ENCODE results near the gene MAP3K5.

The MAP3K5 gene

DNA sequence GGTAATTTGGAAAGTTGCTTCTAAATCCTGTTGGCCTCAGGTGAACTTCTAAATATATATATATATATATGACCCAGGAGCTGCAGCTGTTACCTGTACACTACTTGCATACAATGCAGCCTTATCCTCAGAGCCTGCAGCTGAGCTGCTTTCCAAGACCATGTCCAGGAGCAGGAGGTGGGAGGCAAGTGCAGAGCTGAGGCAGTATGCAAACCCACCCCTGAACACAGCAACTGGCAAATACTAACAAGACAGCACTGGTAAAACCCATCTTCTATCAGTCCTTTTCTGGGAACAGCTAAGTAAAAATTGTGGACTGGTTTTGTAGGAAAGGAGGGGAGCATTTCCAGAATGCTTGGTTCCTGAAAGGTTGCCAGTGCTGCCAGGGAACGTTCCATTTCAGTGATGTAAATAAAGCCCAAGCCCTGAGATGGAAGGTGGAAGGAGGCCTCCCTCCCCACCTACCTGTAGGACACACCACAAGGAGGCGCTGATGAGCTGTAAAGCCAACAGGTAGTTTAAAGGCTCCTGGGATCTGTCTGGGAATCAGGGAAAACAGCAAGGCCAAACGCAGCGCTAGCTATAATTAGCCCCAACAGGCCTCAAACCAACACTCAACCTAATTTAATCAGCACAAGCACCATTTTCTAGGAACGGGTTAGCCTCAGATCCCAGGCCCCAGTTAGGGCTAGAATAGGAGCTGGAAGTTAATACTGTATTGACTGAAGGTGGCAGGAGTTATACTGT is 148.3 kb downstream of the MAP3K5 start:
- peak; percentile 91 for DNase-seq (ENCODE audit: low read depth)
- H3K4me3 ChIP-seq (ENCODE audit: low read depth, low read length) = no peak overlapping the region
- TF ChIP-seq, protein P1, sequence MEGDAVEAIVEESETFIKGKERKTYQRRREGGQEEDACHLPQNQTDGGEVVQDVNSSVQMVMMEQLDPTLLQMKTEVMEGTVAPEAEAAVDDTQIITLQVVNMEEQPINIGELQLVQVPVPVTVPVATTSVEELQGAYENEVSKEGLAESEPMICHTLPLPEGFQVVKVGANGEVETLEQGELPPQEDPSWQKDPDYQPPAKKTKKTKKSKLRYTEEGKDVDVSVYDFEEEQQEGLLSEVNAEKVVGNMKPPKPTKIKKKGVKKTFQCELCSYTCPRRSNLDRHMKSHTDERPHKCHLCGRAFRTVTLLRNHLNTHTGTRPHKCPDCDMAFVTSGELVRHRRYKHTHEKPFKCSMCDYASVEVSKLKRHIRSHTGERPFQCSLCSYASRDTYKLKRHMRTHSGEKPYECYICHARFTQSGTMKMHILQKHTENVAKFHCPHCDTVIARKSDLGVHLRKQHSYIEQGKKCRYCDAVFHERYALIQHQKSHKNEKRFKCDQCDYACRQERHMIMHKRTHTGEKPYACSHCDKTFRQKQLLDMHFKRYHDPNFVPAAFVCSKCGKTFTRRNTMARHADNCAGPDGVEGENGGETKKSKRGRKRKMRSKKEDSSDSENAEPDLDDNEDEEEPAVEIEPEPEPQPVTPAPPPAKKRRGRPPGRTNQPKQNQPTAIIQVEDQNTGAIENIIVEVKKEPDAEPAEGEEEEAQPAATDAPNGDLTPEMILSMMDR (IDR thresholded peaks at IDR 0.05; ENCODE audit: control insufficient read depth, extremely low read depth, insufficient read depth) = peak; percentile 94

DNA sequence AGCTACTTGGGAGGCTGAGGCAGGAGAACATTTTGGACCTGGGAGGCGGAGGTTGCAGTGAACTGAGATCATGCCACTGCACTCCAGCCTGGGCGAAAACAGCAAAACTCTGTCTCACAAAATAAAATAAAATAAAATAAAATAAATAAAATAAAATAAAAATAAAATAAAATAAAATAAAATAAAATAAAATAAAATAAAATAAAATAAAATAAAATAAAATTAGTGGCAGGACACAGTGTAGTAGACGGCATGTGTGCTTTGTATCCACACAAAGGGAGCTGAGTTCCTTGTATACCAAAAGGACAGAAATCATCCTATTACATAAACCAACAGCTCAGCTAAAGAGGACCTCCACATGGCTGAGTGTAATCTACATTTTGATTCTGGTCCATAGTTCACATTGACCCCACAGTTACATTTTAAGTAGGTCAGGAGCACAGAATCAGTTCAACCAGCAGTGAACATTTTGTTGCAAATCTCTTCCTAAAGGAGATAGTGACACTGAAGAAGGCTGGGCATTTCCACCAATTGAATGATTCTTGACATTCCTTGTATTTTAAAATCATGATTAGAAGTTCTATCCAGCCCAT is 150.3 kb downstream of the MAP3K5 start:
- H3K4me3 ChIP-seq (ENCODE audit: low read depth, low read length) = no peak overlapping the region

DNA sequence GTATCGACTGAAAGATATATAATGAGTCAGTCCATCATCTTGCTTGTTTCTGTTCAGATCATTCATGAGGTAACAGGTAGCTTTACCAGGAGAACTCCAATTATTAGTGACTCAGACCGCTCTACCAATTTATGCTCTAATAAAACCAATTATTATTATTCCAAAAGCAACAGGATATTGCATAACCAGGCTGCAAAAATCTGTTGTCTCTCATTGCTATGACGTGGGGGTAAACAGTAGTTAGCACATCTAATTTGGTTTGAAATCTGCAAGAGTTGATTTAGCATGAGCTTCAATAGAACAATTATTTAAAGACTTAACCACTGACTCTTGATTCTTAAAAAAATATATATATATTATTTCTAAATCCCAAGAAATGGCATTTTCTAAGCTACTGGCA is 151.1 kb downstream of the MAP3K5 start:
- no peak for DNase-seq (ENCODE audit: low read depth)
- H3K4me3 ChIP-seq (ENCODE audit: low read depth, low read length) = no peak overlapping the region
- TF ChIP-seq, protein P1 (IDR thresholded peaks at IDR 0.05; ENCODE audit: control insufficient read depth, extremely low read depth, insufficient read depth) = no peak

More for the DNA sequence above, 150.3 kb downstream of the MAP3K5 start:
- DNase-seq (ENCODE audit: low read depth) = no peak
- TF ChIP-seq, protein P1 (IDR thresholded peaks at IDR 0.05; ENCODE audit: control insufficient read depth, extremely low read depth, insufficient read depth) = no peak

DNA sequence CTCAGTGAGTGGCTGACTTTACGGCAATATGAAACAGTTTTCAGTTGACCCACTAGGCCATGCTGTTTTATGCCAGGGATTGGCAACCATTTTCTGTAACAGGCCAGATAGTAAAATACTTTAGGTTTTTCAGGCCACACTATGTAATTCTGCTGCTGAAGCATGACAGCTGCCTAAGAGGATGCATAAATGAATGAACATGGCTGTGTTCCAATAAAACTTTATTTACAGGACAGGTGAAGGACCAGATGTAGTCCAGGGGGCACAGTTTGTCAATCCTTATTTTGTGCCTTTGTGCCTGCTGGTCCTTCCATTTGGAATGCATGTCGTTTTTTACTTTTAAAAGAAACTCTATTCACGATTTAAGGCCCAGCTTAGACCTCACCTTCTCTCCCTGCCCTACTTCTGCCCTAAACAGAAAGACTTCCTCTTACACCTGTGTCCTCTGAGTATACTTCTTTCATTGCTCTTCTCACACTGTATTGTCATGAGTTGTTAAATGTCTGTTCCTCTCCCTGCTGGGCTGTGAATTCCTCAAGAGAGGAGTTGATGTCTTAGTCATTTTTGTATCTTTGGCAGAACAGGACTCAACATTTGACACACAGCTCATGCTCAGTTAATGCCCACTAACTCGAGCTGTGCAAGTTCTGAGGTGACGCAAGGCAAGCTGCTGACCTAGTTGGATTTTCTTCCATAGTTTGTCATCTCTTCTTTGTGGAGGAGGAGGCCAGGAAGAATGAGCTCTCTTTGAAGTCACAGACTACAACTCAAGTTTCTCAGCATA is 152.0 kb downstream of the MAP3K5 start:
- H3K4me3 ChIP-seq (ENCODE audit: low read depth, low read length) = no peak overlapping the region
- DNase-seq (ENCODE audit: low read depth) = no peak
- TF ChIP-seq, protein P1 (IDR thresholded peaks at IDR 0.05; ENCODE audit: control insufficient read depth, extremely low read depth, insufficient read depth) = no peak

DNA sequence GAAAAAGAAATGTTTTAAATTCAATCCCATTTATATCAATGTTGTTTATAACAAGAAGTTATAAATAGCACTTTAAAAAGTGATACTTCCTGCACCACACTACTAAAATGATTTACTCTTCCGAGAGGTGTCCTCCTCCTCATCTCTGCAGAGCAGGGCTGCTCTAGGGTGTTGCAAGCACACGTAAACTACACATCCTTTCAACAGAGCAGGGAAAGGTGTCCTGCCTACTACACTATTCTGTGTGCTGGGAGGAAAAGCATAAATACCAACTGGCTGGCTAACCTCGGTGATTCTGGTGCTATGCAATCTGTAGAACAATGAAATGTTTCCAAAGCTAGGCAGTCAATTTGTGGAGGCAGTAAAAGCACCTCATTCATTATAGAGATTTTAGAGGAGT is 152.6 kb downstream of the MAP3K5 start:
- no peak for DNase-seq (ENCODE audit: low read depth)
- H3K4me3 ChIP-seq (ENCODE audit: low read depth, low read length) = no peak overlapping the region
- TF ChIP-seq, protein P1 (IDR thresholded peaks at IDR 0.05; ENCODE audit: control insufficient read depth, extremely low read depth, insufficient read depth) = no peak

DNA sequence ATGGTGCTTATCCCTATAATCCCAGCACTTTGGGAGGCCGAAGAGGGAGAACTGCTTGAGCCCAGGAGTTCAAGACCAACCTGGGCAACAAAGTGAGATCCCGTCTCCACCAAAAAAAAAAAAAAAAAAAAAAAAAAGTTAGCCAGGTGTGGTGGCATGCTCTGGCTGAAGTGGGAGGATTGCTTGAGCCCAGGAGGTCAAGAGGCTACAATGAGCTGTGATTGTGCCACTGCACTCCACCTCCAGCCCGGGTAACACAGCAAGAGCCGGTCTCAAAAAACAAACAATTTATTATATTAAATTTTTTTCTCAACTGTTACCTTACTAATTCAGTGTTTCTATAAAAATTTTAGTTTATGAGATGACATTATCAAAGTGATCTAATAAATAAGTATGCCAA is 156.7 kb downstream of the MAP3K5 start:
- no peak overlapping the region for H3K4me3 ChIP-seq (ENCODE audit: low read depth, low read length)
- DNase-seq (ENCODE audit: low read depth) = no peak
- TF ChIP-seq, protein P1 (IDR thresholded peaks at IDR 0.05; ENCODE audit: control insufficient read depth, extremely low read depth, insufficient read depth) = no peak

Data from LNCaP clone FGC (cell line).